ENCODE results near the gene CST9L. TPM values are rescaled to one million over a fixed set of nuclear protein-coding genes. Genes with fewer than 3 reads are reported as not detected.

CST9L gene
- total RNA-seq, 1 experiment from 2014 or later: not detected

- Histone ChIP-seq H3K36me3 (ENCODE audit: control insufficient read depth, insufficient read depth, low read length) (no peaks in the 10 kb centered on the region), H3K27me3 (replicated peaks; ENCODE audit: control insufficient read depth, insufficient read depth, low read length) (0 out of 2 replicates have a peak, but pooled peaks cover 2% of the 10 kb centered on the region), H3K4me1 (no peaks in the 10 kb centered on the region), H3K4me3 (ENCODE audit: low read depth, low read length) (no peak overlapping the region), H3K9me3 (peaks cover 1% of the 10 kb centered on the region)
- H3K27ac Mint-ChIP-seq (ENCODE audit: unreplicated experiment): no peak overlapping the region
- DNase-seq: no peak
- H3K36me3 Mint-ChIP-seq (ENCODE audit: insufficient read depth, unreplicated experiment): no peaks in the 10 kb centered on the region
- BruUV-seq (replicated peaks): no TSS peak
- peaks cover 6% of the 10 kb centered on the region for H3K27me3 Mint-ChIP-seq (ENCODE audit: insufficient read depth, unreplicated experiment)
- ChIA-PET CTCF (no interaction called here), POLR2A (no interaction called here)
- intact Hi-C loops (cut with micrococcal nuclease; ENCODE audit: unreplicated experiment): no loop called here
- no peak overlapping the region for H3K4me3 Mint-ChIP-seq (ENCODE audit: unreplicated experiment)
- no peak for TF ChIP-seq CTCF (IDR thresholded peaks at IDR 0.05; ENCODE audit: insufficient read depth in 1 of 2, low read depth in 1 of 2, low read length in 1 of 2, severe bottlenecking in 1 of 2, unreplicated experiment in 1 of 2)
- no peaks in the 10 kb centered on the region for H3K4me1 Mint-ChIP-seq (ENCODE audit: low read depth, unreplicated experiment)
- peaks cover 12% of the 10 kb centered on the region for H3K9me3 Mint-ChIP-seq (ENCODE audit: unreplicated experiment)
These were observed 1.9 kb downstream of the CST9L start for GRCh38 chr20:23566199-23566932.

- intact Hi-C loops (cut with micrococcal nuclease; ENCODE audit: unreplicated experiment): no loop called here
- Mint-ChIP-seq H3K4me3 (ENCODE audit: unreplicated experiment) (no peak overlapping the region), H3K27me3 (ENCODE audit: insufficient read depth, unreplicated experiment) (peaks cover 6% of the 10 kb centered on the region), H3K4me1 (ENCODE audit: low read depth, unreplicated experiment) (no peaks in the 10 kb centered on the region), H3K36me3 (ENCODE audit: insufficient read depth, unreplicated experiment) (no peaks in the 10 kb centered on the region), H3K27ac (ENCODE audit: unreplicated experiment) (no peak overlapping the region), H3K9me3 (ENCODE audit: unreplicated experiment) (peaks cover 20% of the 10 kb centered on the region)
- DNase-seq: no peak
- Histone ChIP-seq H3K27me3 (replicated peaks; ENCODE audit: control insufficient read depth, insufficient read depth, low read length) (0 out of 2 replicates have a peak, but pooled peaks cover 2% of the 10 kb centered on the region), H3K36me3 (ENCODE audit: control insufficient read depth, insufficient read depth, low read length) (no peaks in the 10 kb centered on the region), H3K4me1 (no peaks in the 10 kb centered on the region), H3K9me3 (peaks cover 3% of the 10 kb centered on the region; the same call in 1 of the 2 replicates), H3K4me3 (ENCODE audit: low read depth, low read length) (no peak overlapping the region)
- CTCF ChIA-PET: no interaction called here
- BruUV-seq (replicated peaks): no TSS peak
- POLR2A ChIA-PET: no interaction called here
- TF ChIP-seq CTCF (IDR thresholded peaks at IDR 0.05; ENCODE audit: insufficient read depth in 1 of 2, low read depth in 1 of 2, low read length in 1 of 2, severe bottlenecking in 1 of 2, unreplicated experiment in 1 of 2): no peak
These were observed 2.7 kb downstream of the CST9L start for GRCh38 chr20:23565503-23566045.

GRCh38 chr20:23564927-23565326 is 3.4 kb downstream of the CST9L start:
- CTCF ChIA-PET: no interaction called here
- H3K9me3 Mint-ChIP-seq (ENCODE audit: unreplicated experiment): peaks cover 21% of the 10 kb centered on the region
- no peak for DNase-seq
- no peaks in the 10 kb centered on the region for H3K4me1 ChIP-seq
- TF ChIP-seq CTCF (IDR thresholded peaks at IDR 0.05; ENCODE audit: insufficient read depth in 1 of 2, low read depth in 1 of 2, low read length in 1 of 2, severe bottlenecking in 1 of 2, unreplicated experiment in 1 of 2): no peak
- no peak overlapping the region for H3K4me3 Mint-ChIP-seq (ENCODE audit: unreplicated experiment)
- H3K36me3 ChIP-seq (ENCODE audit: control insufficient read depth, insufficient read depth, low read length): no peaks in the 10 kb centered on the region
- H3K9me3 ChIP-seq: peaks cover 3% of the 10 kb centered on the region; the same call in 1 of the 2 replicates
- BruUV-seq (replicated peaks): no TSS peak
- H3K27me3 Mint-ChIP-seq (ENCODE audit: insufficient read depth, unreplicated experiment): peaks cover 9% of the 10 kb centered on the region
- H3K4me3 ChIP-seq (ENCODE audit: low read depth, low read length): no peak overlapping the region
- no peaks in the 10 kb centered on the region for H3K4me1 Mint-ChIP-seq (ENCODE audit: low read depth, unreplicated experiment)
- no peaks in the 10 kb centered on the region for H3K36me3 Mint-ChIP-seq (ENCODE audit: insufficient read depth, unreplicated experiment)
- 0 out of 2 replicates have a peak, but pooled peaks cover 2% of the 10 kb centered on the region for H3K27me3 ChIP-seq (replicated peaks; ENCODE audit: control insufficient read depth, insufficient read depth, low read length)
- no peak overlapping the region for H3K27ac Mint-ChIP-seq (ENCODE audit: unreplicated experiment)
- intact Hi-C loops (cut with micrococcal nuclease; ENCODE audit: unreplicated experiment): no loop called here
- POLR2A ChIA-PET: no interaction called here

Measured in Caco-2 (cell line).